ENCODE results near the gene SERINC5.

SERINC5 gene

GRCh38 chr5:80300125-80300524 is 44.3 kb upstream of the SERINC5 start:
- Histone ChIP-seq H3F3A (ENCODE audit: low read depth) (no peaks in the 10 kb centered on the region), H4K20me1 (ENCODE audit: insufficient read depth, low read length, poor library complexity, severe bottlenecking) (no peaks in the 10 kb centered on the region), H3K4me1 (ENCODE audit: insufficient read depth, low read length, poor library complexity, severe bottlenecking) (no peaks in the 10 kb centered on the region), H3K4me2 (ENCODE audit: low read depth, low read length, poor library complexity, severe bottlenecking) (no peak overlapping the region), H3K36me3 (ENCODE audit: insufficient read depth, low read length) (no peaks in the 10 kb centered on the region), H3K79me2 (ENCODE audit: insufficient read depth, low read length) (no peaks in the 10 kb centered on the region), H3K9me2 (replicated peaks; ENCODE audit: low read depth, low read length) (no peaks in the 10 kb centered on the region), H3K27me3 (ENCODE audit: insufficient read depth, low read length, poor library complexity, severe bottlenecking) (no peaks in the 10 kb centered on the region), H3K4me3 (ENCODE audit: low read length, poor library complexity, severe bottlenecking) (no peak overlapping the region), H3K9me3 (ENCODE audit: insufficient read depth, low read depth, low read length) (no peaks in the 10 kb centered on the region), H2AFZ (ENCODE audit: low read length) (no peak overlapping the region), H3K9ac (ENCODE audit: low read depth, low read length, poor library complexity, severe bottlenecking) (no peak overlapping the region)
- no peak for TF ChIP-seq EZH2phosphoT487 (IDR thresholded peaks at IDR 0.05; ENCODE audit: borderline replicate concordance)

- Histone ChIP-seq H3K9me3 (ENCODE audit: insufficient read depth, low read depth, low read length) (no peaks in the 10 kb centered on the region), H3K4me1 (ENCODE audit: insufficient read depth, low read length, poor library complexity, severe bottlenecking) (no peaks in the 10 kb centered on the region), H3K36me3 (ENCODE audit: insufficient read depth, low read length) (no peaks in the 10 kb centered on the region), H3K27me3 (ENCODE audit: insufficient read depth, low read length, poor library complexity, severe bottlenecking) (no peaks in the 10 kb centered on the region), H3F3A (ENCODE audit: low read depth) (no peaks in the 10 kb centered on the region), H3K4me3 (ENCODE audit: low read length, poor library complexity, severe bottlenecking) (no peak overlapping the region), H3K4me2 (ENCODE audit: low read depth, low read length, poor library complexity, severe bottlenecking) (no peak overlapping the region), H3K9ac (ENCODE audit: low read depth, low read length, poor library complexity, severe bottlenecking) (no peak overlapping the region), H3K79me2 (ENCODE audit: insufficient read depth, low read length) (no peaks in the 10 kb centered on the region), H2AFZ (ENCODE audit: low read length) (no peak overlapping the region), H3K9me2 (replicated peaks; ENCODE audit: low read depth, low read length) (no peaks in the 10 kb centered on the region), H4K20me1 (ENCODE audit: insufficient read depth, low read length, poor library complexity, severe bottlenecking) (no peaks in the 10 kb centered on the region)
- TF ChIP-seq CTCF (conservative IDR thresholded peaks at IDR 0.05; ENCODE audit: low read length) (no peak), EZH2phosphoT487 (IDR thresholded peaks at IDR 0.05; ENCODE audit: borderline replicate concordance) (no peak)
Observed at GRCh38 chr5:80299601-80300000, 43.8 kb upstream of the SERINC5 start.

- Histone ChIP-seq H3K9ac (ENCODE audit: low read depth, low read length, poor library complexity, severe bottlenecking) (no peak overlapping the region), H3K4me3 (ENCODE audit: low read length, poor library complexity, severe bottlenecking) (no peak overlapping the region), H3K27me3 (ENCODE audit: insufficient read depth, low read length, poor library complexity, severe bottlenecking) (no peaks in the 10 kb centered on the region), H3K4me2 (ENCODE audit: low read depth, low read length, poor library complexity, severe bottlenecking) (no peak overlapping the region), H4K20me1 (ENCODE audit: insufficient read depth, low read length, poor library complexity, severe bottlenecking) (no peaks in the 10 kb centered on the region), H3K9me2 (replicated peaks; ENCODE audit: low read depth, low read length) (no peaks in the 10 kb centered on the region), H3K9me3 (ENCODE audit: insufficient read depth, low read depth, low read length) (no peaks in the 10 kb centered on the region), H3K79me2 (ENCODE audit: insufficient read depth, low read length) (no peaks in the 10 kb centered on the region), H3K36me3 (ENCODE audit: insufficient read depth, low read length) (no peaks in the 10 kb centered on the region), H2AFZ (ENCODE audit: low read length) (no peak overlapping the region), H3F3A (ENCODE audit: low read depth) (no peaks in the 10 kb centered on the region), H3K4me1 (ENCODE audit: insufficient read depth, low read length, poor library complexity, severe bottlenecking) (no peaks in the 10 kb centered on the region)
- TF ChIP-seq CTCF (conservative IDR thresholded peaks at IDR 0.05; ENCODE audit: low read length) = no peak
- no peak for TF ChIP-seq EZH2phosphoT487 (IDR thresholded peaks at IDR 0.05; ENCODE audit: borderline replicate concordance)
Observed at GRCh38 chr5:80296121-80296520, 40.3 kb upstream of the SERINC5 start.

GRCh38 chr5:80291761-80292160 is 35.9 kb upstream of the SERINC5 start:
- H3K36me3 ChIP-seq (ENCODE audit: insufficient read depth, low read length) = no peaks in the 10 kb centered on the region
- no peaks in the 10 kb centered on the region for H3K79me2 ChIP-seq (ENCODE audit: insufficient read depth, low read length)
- H3K9ac ChIP-seq (ENCODE audit: low read depth, low read length, poor library complexity, severe bottlenecking) = no peak overlapping the region
- no peak overlapping the region for H3K4me2 ChIP-seq (ENCODE audit: low read depth, low read length, poor library complexity, severe bottlenecking)
- no peaks in the 10 kb centered on the region for H3K9me2 ChIP-seq (replicated peaks; ENCODE audit: low read depth, low read length)
- H3K9me3 ChIP-seq (ENCODE audit: insufficient read depth, low read depth, low read length) = no peaks in the 10 kb centered on the region
- H4K20me1 ChIP-seq (ENCODE audit: insufficient read depth, low read length, poor library complexity, severe bottlenecking) = no peaks in the 10 kb centered on the region
- H3K4me3 ChIP-seq (ENCODE audit: low read length, poor library complexity, severe bottlenecking) = no peak overlapping the region
- H3F3A ChIP-seq (ENCODE audit: low read depth) = no peaks in the 10 kb centered on the region
- TF ChIP-seq CTCF (conservative IDR thresholded peaks at IDR 0.05; ENCODE audit: low read length) (no peak), EZH2phosphoT487 (IDR thresholded peaks at IDR 0.05; ENCODE audit: borderline replicate concordance) (no peak)
- H3K4me1 ChIP-seq (ENCODE audit: insufficient read depth, low read length, poor library complexity, severe bottlenecking) = no peaks in the 10 kb centered on the region
- no peak overlapping the region for H2AFZ ChIP-seq (ENCODE audit: low read length)
- no peaks in the 10 kb centered on the region for H3K27me3 ChIP-seq (ENCODE audit: insufficient read depth, low read length, poor library complexity, severe bottlenecking)
